ENCODE data around the gene NARS2. TPM values are rescaled to one million over a fixed set of nuclear protein-coding genes. Genes with fewer than 3 reads are reported as not detected.
"Not testable (repeated sequence)": the region's sequence is repeated elsewhere in the genome, so short reads cannot be mapped to it uniquely, and the experiment has no call there.

NARS2 gene
- total RNA-seq, 2 donors from 2014 or later: 18.5 to 18.7 TPM

DNA sequence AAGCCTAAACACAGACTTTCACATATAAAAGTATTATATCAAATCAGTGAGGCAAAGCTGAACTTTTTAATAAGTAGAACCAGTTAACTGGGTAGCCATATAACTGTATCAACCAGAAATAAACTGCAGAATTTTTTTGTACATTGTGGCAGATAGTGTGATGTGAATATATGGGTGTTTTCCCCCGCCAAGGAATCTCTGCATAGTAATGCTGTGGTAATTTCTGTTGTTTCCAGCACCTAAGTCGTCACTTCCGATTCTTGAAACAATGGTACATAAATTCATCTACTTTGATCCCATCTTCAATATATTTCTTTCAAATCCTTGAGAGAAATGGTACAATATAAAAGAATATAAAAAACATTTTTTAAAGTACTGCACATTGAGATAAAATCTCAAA lies 39.6 kb downstream of the NARS2 start:
- DNase-seq (ENCODE audit: low spot score in 2 of 2): no peak
- ATAC-seq: no peak
- Mint-ChIP-seq H3K36me3 (peaks cover 5% of the 10 kb centered on the region in 2 donors), H3K27ac (no peak overlapping the region), H3K9me3 (no peaks in the 10 kb centered on the region)

DNA sequence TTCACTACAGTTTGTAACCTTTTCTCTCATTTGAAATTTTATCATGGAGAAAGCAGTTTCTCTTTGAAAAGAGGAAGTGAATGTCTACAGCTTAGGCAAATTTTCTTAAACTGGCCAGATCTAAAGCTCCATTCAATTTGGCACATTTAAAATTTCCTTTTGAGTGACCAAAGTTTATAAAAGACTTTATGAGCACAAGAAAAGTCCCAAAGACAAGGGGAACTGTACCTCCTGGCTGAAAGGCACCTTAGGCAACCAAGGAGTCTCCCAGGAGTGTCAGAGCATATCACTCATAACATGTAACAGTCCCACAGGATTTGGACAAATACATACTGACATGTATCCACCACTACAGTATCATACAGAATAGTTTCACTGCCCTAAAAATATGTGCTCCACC lies 41.3 kb downstream of the NARS2 start:
- H3K36me3 Mint-ChIP-seq: peaks cover 5% of the 10 kb centered on the region in 2 donors
- no peak overlapping the region for H3K27ac Mint-ChIP-seq
- DNase-seq (ENCODE audit: low spot score in 2 of 2): no peak
- no peaks in the 10 kb centered on the region for H3K9me3 Mint-ChIP-seq
- no peak for ATAC-seq

- H3K36me3 Mint-ChIP-seq: peaks cover under 1 to 5% of the 10 kb centered on the region in 2 donors
- DNase-seq (ENCODE audit: low spot score in 2 of 2): no peak
- no peak for ATAC-seq
- H3K27ac Mint-ChIP-seq: no peak overlapping the region
- H3K9me3 Mint-ChIP-seq: no peaks in the 10 kb centered on the region
Measured at GRCh38 chr11:78532991-78533390, 41.7 kb downstream of the NARS2 start.

DNA sequence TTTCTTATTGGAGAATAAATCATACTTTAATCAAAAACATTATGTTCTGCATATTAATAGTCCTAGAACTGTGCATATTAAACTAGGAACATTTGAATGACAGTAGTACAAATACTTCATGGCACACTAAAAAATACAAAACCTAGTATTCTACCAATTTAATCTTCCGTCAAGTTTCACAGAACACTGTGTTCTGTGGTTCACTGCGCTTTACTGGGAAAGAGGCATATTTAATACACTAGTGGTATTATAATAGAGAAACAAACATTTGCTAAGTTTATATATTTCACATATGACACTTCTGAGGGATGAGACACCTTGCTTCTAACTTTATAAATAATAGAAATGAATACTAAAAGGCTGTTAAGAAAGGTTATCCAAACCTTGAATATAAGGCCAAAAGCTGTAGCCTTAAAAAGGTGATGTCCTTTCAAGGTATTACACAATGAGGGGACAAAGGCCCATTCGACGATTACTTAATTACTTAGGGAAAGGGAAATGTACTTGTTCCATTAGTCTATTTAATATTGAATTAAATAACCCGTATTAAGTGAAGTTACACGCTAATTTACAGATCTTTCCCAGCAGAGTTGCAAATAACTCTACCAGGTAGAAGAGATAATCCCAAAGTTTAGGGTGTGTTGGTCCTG lies 48.0 kb downstream of the NARS2 start:
- ATAC-seq: no peak
- Mint-ChIP-seq H3K9me3 (no peaks in the 10 kb centered on the region), H3K36me3 (peaks cover 0 to 4% of the 10 kb centered on the region in 2 donors), H3K27ac (no peak overlapping the region)
- DNase-seq (ENCODE audit: low spot score in 2 of 2): no peak

DNA sequence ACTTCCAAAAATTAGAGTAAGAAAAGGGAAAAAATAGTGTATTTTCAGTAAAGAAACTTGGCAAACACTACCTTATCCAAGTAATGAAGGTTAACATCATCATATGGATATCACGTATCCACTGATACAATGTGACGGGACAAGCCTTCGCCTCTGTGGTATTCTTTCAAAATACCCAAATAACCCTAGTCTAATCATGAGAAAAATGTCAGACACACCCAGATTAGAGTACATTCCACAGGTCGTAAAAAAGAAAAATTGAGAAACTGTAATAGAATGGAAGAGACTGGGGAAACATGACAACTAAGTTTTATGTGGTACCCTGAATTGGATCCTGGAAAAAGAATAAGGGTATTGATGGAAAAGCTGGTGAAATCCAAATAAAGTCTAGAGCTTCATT lies 48.9 kb downstream of the NARS2 start:
- no peaks in the 10 kb centered on the region for H3K9me3 Mint-ChIP-seq
- no peak for ATAC-seq
- H3K36me3 Mint-ChIP-seq: peaks cover 0 to 4% of the 10 kb centered on the region in 2 donors
- no peak overlapping the region for H3K27ac Mint-ChIP-seq
- no peak for DNase-seq (ENCODE audit: low spot score in 2 of 2)

GRCh38 chr11:78520230-78520629 lies 54.4 kb downstream of the NARS2 start:
- H3K36me3 Mint-ChIP-seq: no peaks in the 10 kb centered on the region

GRCh38 chr11:78516281-78516680 lies 58.4 kb downstream of the NARS2 start:
- ATAC-seq (no peak), DNase-seq (ENCODE audit: low spot score in 2 of 2) (no peak)
- Mint-ChIP-seq H3K27ac (no peak overlapping the region), H3K36me3 (peaks cover 8 to 11% of the 10 kb centered on the region in 2 donors), H3K9me3 (no peaks in the 10 kb centered on the region)

More at GRCh38 chr11:78520230-78520629, 54.4 kb downstream of the NARS2 start:
- H3K9me3 Mint-ChIP-seq: no peaks in the 10 kb centered on the region
- H3K27ac Mint-ChIP-seq: no peak overlapping the region
- no peak for DNase-seq (ENCODE audit: low spot score in 2 of 2)
- ATAC-seq: no peak

DNA sequence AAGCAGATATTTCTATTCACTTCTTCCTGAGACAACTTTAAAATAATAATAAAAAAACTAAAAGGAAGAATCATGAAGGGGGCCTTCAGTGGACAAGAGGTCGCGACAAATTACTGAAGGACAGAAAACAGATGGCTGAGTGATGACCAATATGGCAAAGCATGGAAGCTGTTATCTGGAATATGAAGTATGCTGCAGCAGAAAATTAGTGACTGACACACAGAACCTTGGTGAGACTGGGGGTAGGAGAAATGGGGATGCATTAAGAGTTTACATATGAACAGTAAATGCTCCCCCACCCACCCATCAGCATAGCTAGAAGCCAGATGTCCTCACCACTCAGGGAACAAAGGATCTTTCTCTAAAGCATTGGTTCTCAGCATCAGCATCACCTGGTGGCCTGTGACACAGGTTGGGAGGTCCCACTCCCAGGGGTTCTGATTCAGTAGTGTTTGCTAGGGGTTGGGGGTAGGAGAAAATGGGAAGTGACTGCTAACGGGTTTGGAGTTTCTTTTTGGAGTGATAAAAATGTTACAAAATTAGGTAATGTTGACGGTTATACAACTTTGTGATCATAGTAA lies 59.7 kb downstream of the NARS2 start:
- H3K36me3 Mint-ChIP-seq: peaks cover 16 to 17% of the 10 kb centered on the region in 2 donors
- no peak overlapping the region for H3K27ac Mint-ChIP-seq
- ATAC-seq (no peak), DNase-seq (ENCODE audit: low spot score in 2 of 2) (no peak)
- H3K9me3 Mint-ChIP-seq: peaks cover 7% of the 10 kb centered on the region in 2 donors

DNA sequence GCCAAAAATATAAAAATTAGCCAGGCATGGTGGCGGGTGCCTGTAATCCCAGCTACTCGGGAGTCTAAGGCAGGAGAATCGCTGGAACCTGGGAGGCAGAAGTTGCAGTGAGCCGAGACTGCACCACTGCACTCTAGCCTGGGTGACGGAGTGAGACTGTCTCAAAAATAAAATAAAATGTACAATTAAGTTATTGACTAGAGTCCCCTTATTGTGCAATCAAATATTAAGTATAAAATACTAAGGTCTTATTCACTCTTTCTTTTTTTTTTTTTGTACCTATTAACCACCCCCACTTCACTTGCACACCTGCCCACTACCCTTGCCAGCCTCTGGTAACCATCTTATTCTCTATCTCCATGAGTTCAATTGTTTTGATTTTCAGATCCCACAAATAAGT lies 61.6 kb downstream of the NARS2 start:
- not testable (repeated sequence) for ATAC-seq; H3K27ac Mint-ChIP-seq; H3K9me3 Mint-ChIP-seq; DNase-seq (ENCODE audit: low spot score in 2 of 2)
- H3K36me3 Mint-ChIP-seq: peaks cover 24 to 31% of the 10 kb centered on the region in 2 donors

GRCh38 chr11:78510597-78510996 lies 64.1 kb downstream of the NARS2 start:
- Mint-ChIP-seq H3K27ac (no peak overlapping the region), H3K9me3 (peaks cover 8 to 10% of the 10 kb centered on the region in 2 donors), H3K36me3 (peaks cover 29 to 35% of the 10 kb centered on the region in 2 donors)
- ATAC-seq (no peak), DNase-seq (ENCODE audit: low spot score in 2 of 2) (no peak)

DNA sequence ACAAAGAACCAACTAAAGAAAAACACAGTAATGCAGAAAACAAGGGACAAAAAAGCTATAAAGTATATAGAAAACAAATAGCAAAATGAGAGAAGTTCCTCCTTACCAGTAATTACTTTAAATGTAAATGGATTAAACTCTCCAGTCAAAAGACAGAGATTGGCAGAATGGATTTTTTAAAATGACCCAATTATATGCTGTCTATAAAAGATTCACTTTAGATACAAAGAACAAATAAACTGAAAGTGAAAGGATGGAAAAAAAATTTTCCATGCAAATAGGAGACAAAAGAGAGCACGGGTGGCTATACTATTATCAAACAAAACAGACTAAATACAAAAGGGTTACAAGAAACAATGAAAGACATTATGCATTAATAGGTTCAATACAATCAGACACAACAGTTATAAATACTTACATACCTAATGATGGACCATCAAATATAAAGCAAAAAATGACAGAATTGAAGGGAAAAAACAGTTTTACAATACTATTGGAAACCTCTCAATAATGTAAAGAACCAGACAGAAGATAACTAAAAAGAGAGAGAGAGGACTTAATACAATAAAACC lies 64.6 kb downstream of the NARS2 start:
- peaks cover 8 to 10% of the 10 kb centered on the region in 2 donors for H3K9me3 Mint-ChIP-seq
- no peak overlapping the region for H3K27ac Mint-ChIP-seq
- DNase-seq (ENCODE audit: low spot score in 2 of 2) (no peak), ATAC-seq (no peak)
- H3K36me3 Mint-ChIP-seq: peaks cover 29 to 35% of the 10 kb centered on the region in 2 donors

DNA sequence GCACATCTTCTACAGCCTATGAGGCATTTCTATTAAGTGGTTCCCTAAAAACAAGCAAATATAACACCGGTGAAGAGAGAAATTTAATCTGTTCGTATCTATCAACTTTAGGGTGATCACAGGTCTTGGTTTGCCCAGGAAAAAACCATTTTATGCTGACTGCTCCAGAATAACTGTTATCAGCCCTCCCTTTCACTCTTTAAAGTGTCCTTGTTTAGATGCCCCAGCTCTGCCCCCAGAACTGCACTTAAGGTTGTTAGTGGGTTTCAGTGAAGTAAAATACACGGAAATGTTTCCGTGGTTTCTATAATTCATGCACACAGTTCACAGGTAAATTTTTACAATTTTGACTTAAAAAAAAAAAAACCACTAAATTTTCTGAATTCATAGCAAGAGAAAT lies 70.0 kb downstream of the NARS2 start:
- Mint-ChIP-seq H3K27ac (no peak overlapping the region), H3K36me3 (peaks cover 9 to 15% of the 10 kb centered on the region in 2 donors), H3K9me3 (peaks cover 0 to 3% of the 10 kb centered on the region in 2 donors)
- DNase-seq (ENCODE audit: low spot score in 2 of 2): no peak
- ATAC-seq: no peak

DNA sequence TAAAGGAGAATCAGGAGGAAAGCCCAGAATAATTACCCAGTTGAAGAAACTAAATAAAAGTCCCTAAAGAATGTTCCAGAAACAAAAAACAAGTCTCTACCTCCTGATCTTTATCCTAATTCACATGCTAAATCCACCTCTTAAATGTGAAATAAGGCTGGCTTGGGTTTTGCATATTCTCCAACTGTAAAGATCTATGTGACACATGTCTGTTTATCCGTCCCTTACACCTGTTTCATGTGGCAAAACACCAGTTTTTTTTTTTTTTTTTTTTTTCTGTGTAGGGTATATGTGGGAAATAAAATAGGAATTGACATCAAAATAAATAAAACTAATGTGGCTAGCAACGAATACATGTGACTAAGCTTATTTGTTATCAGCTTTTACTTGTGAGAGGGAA lies 70.5 kb downstream of the NARS2 start:
- peaks cover 0 to 3% of the 10 kb centered on the region in 2 donors for H3K9me3 Mint-ChIP-seq
- H3K36me3 Mint-ChIP-seq: peaks cover 9 to 12% of the 10 kb centered on the region in 2 donors
- ATAC-seq (no peak), DNase-seq (ENCODE audit: low spot score in 2 of 2) (no peak)
- no peak overlapping the region for H3K27ac Mint-ChIP-seq

DNA sequence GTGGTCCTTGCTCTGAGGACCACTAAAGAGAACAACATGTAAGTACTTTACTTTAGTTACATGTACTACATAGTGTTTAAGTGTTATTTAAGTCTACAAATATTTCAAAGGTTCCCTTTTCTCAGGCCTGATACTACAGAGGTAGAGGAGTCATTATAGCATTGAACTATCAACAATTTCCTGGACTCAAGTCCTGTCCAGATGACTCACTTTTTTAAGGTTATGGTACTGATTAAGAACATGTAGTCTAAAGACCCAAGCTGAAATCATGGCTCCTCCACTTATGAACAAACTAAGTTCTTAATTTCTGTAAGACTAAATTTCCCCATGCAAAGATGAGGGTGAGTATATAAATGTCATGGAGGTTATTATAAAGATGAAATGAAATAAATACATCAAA lies 74.7 kb downstream of the NARS2 start:
- ATAC-seq: no peak
- DNase-seq (ENCODE audit: low spot score in 2 of 2): no peak
- Mint-ChIP-seq H3K27ac (no peak overlapping the region), H3K36me3 (no peaks in the 10 kb centered on the region), H3K9me3 (no peaks in the 10 kb centered on the region)

DNA sequence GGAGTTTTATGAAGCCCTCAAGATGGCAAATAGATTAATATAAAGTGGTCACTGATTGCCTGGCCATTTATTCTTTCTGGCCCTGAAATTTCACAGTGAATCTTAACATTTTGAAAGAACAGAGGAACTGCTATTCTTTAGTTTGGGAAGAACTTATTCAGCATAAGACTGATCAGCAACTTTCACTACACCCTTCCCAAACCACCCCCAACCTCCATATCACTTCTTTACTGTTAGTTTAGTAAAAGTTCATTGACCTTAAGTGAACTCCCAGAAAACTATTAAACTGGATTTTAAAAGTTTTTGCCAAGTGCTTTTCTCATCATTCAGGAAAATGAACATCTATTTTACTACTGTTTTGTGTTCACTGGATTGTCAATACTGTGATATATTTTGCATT lies 77.4 kb downstream of the NARS2 start:
- Mint-ChIP-seq H3K27ac (no peak overlapping the region), H3K36me3 (no peaks in the 10 kb centered on the region), H3K9me3 (no peaks in the 10 kb centered on the region)
- ATAC-seq (no peak), DNase-seq (ENCODE audit: low spot score in 2 of 2) (no peak)

GRCh38 chr11:78493413-78493975 lies 81.2 kb downstream of the NARS2 start:
- Mint-ChIP-seq H3K27ac (no peak overlapping the region), H3K36me3 (no peaks in the 10 kb centered on the region), H3K9me3 (no peaks in the 10 kb centered on the region)
- DNase-seq (ENCODE audit: low spot score in 2 of 2): no peak
- ATAC-seq: no peak

GRCh38 chr11:78492973-78493372 lies 81.7 kb downstream of the NARS2 start:
- Mint-ChIP-seq H3K27ac (no peak overlapping the region), H3K9me3 (no peaks in the 10 kb centered on the region), H3K36me3 (no peaks in the 10 kb centered on the region)
- no peak for ATAC-seq
- DNase-seq (ENCODE audit: low spot score in 2 of 2): no peak
